IPS-18a (cell line): ENCODE data around the gene TIPIN.
"Not testable (repeated sequence)": the region's sequence is repeated elsewhere in the genome, so short reads cannot be mapped to it uniquely, and the experiment has no call there.

Experiments used
- H3K27ac ChIP-seq: one replicate; pipeline ENCODE4 v1.5.1; 2013; ENCODE audit warnings: low read length
- H3K27me3 ChIP-seq: one replicate; pipeline ENCODE4 v1.6.1; 2013; ENCODE audit warnings: mild to moderate bottlenecking, low read length; ENCODE audit not compliant: control insufficient read depth, insufficient read depth
- H3K36me3 ChIP-seq: one replicate; pipeline ENCODE4 v1.6.1; 2013; ENCODE audit warnings: low read depth, low read length; ENCODE audit not compliant: control insufficient read depth
- H3K4me1 ChIP-seq: one replicate; pipeline ENCODE4 v1.6.1; 2013; ENCODE audit warnings: low read depth, low read length; ENCODE audit not compliant: control insufficient read depth
- H3K4me3 ChIP-seq: one replicate; pipeline ENCODE4 v1.5.1; 2013; ENCODE audit warnings: low read length
- H3K9ac ChIP-seq: one replicate; pipeline ENCODE4 v1.6.1; 2013; ENCODE audit warnings: mild to moderate bottlenecking, low read length, moderate library complexity
- H3K9me3 ChIP-seq: one replicate; pipeline ENCODE4 v1.6.1; 2013; ENCODE audit warnings: low read depth, low read length; ENCODE audit not compliant: control insufficient read depth

The TIPIN gene

GRCh38 chr15:66378814-66379430 is 22.4 kb upstream of the TIPIN start:
- H3K27me3 ChIP-seq = no peaks in the 10 kb centered on the region
- H3K4me1 ChIP-seq = no peaks in the 10 kb centered on the region
- no peak overlapping the region for H3K27ac ChIP-seq
- no peaks in the 10 kb centered on the region for H3K36me3 ChIP-seq
- no peak overlapping the region for H3K4me3 ChIP-seq
- no peak overlapping the region for H3K9ac ChIP-seq
- no peaks in the 10 kb centered on the region for H3K9me3 ChIP-seq

GRCh38 chr15:66374179-66374578 is 17.7 kb upstream of the TIPIN start:
- no peak overlapping the region for H3K4me3 ChIP-seq
- peaks cover 11% of the 10 kb centered on the region for H3K4me1 ChIP-seq

GRCh38 chr15:66369773-66370651 is 13.5 kb upstream of the TIPIN start:
- Histone ChIP-seq H3K4me3 (no peak overlapping the region), H3K9ac (peak overlapping the region; percentile 24), H3K27ac (peak overlapping the region; percentile 41)

More at GRCh38 chr15:66374179-66374578, 17.7 kb upstream of the TIPIN start:
- Histone ChIP-seq H3K27ac (no peak overlapping the region), H3K9me3 (no peaks in the 10 kb centered on the region), H3K9ac (no peak overlapping the region), H3K36me3 (no peaks in the 10 kb centered on the region), H3K27me3 (no peaks in the 10 kb centered on the region)

GRCh38 chr15:66364944-66365528 is 8.6 kb upstream of the TIPIN start:
- H3K4me1 ChIP-seq = peaks cover 6% of the 10 kb centered on the region
- H3K4me3 ChIP-seq = no peak overlapping the region
- no peaks in the 10 kb centered on the region for H3K9me3 ChIP-seq
- no peak overlapping the region for H3K9ac ChIP-seq
- no peaks in the 10 kb centered on the region for H3K36me3 ChIP-seq
- no peaks in the 10 kb centered on the region for H3K27me3 ChIP-seq
- no peak overlapping the region for H3K27ac ChIP-seq

More at GRCh38 chr15:66369773-66370651, 13.5 kb upstream of the TIPIN start:
- peaks cover 11% of the 10 kb centered on the region for H3K4me1 ChIP-seq
- H3K9me3 ChIP-seq = no peaks in the 10 kb centered on the region
- H3K36me3 ChIP-seq = no peaks in the 10 kb centered on the region
- no peaks in the 10 kb centered on the region for H3K27me3 ChIP-seq

GRCh38 chr15:66362776-66363175 is 6.3 kb upstream of the TIPIN start:
- no peaks in the 10 kb centered on the region for H3K9me3 ChIP-seq
- H3K27ac ChIP-seq = no peak overlapping the region
- H3K36me3 ChIP-seq = no peaks in the 10 kb centered on the region
- H3K9ac ChIP-seq = no peak overlapping the region
- H3K4me1 ChIP-seq = no peaks in the 10 kb centered on the region
- H3K4me3 ChIP-seq = no peak overlapping the region
- H3K27me3 ChIP-seq = no peaks in the 10 kb centered on the region

GRCh38 chr15:66361745-66362460 is 5.4 kb upstream of the TIPIN start:
- not testable (repeated sequence) for H3K36me3 ChIP-seq, H3K4me1 ChIP-seq, H3K9ac ChIP-seq, H3K9me3 ChIP-seq, H3K27me3 ChIP-seq, H3K4me3 ChIP-seq, H3K27ac ChIP-seq

- Histone ChIP-seq H3K36me3 (no peaks in the 10 kb centered on the region), H3K9ac (no peak overlapping the region), H3K27ac (no peak overlapping the region), H3K4me3 (no peak overlapping the region), H3K4me1 (peaks cover 3% of the 10 kb centered on the region), H3K27me3 (no peaks in the 10 kb centered on the region), H3K9me3 (no peaks in the 10 kb centered on the region)
Observed at GRCh38 chr15:66359740-66360139, 3.3 kb upstream of the TIPIN start.

- peak overlapping the region; percentile 65 for H3K27ac ChIP-seq
Observed at GRCh38 chr15:66356077-66356358, 467 bp downstream of the TIPIN start.

GRCh38 chr15:66348530-66348929 is 8.0 kb downstream of the TIPIN start:
- not testable (repeated sequence) for H3K9me3 ChIP-seq, H3K27me3 ChIP-seq, H3K4me1 ChIP-seq, H3K27ac ChIP-seq, H3K9ac ChIP-seq, H3K4me3 ChIP-seq
- peaks cover 56% of the 10 kb centered on the region for H3K36me3 ChIP-seq

More at GRCh38 chr15:66356077-66356358, 467 bp downstream of the TIPIN start:
- peak overlapping the region; percentile 95 for H3K9ac ChIP-seq
- no peaks in the 10 kb centered on the region for H3K9me3 ChIP-seq
- H3K4me1 ChIP-seq = peaks cover 3% of the 10 kb centered on the region
- H3K36me3 ChIP-seq = peaks cover 11% of the 10 kb centered on the region
- H3K4me3 ChIP-seq = peak overlapping the region; percentile 81
- no peaks in the 10 kb centered on the region for H3K27me3 ChIP-seq

GRCh38 chr15:66328771-66329170 is 27.7 kb downstream of the TIPIN start:
- H3K27ac ChIP-seq = no peak overlapping the region
- peaks cover 58% of the 10 kb centered on the region for H3K36me3 ChIP-seq

GRCh38 chr15:66327736-66328135 is 28.7 kb downstream of the TIPIN start:
- Histone ChIP-seq H3K27ac (no peak overlapping the region), H3K9ac (no peak overlapping the region), H3K4me3 (no peak overlapping the region), H3K27me3 (no peaks in the 10 kb centered on the region), H3K36me3 (peaks cover 61% of the 10 kb centered on the region), H3K4me1 (no peaks in the 10 kb centered on the region), H3K9me3 (no peaks in the 10 kb centered on the region)

More at GRCh38 chr15:66328771-66329170, 27.7 kb downstream of the TIPIN start:
- Histone ChIP-seq H3K27me3 (no peaks in the 10 kb centered on the region), H3K4me1 (no peaks in the 10 kb centered on the region), H3K9me3 (no peaks in the 10 kb centered on the region), H3K9ac (no peak overlapping the region), H3K4me3 (no peak overlapping the region)
